ENCODE measurements around the gene ADAMTS6.
A peak's percentile ranks its signal among the peaks of the same experiment; 100 is the strongest.

Gene ADAMTS6

DNA sequence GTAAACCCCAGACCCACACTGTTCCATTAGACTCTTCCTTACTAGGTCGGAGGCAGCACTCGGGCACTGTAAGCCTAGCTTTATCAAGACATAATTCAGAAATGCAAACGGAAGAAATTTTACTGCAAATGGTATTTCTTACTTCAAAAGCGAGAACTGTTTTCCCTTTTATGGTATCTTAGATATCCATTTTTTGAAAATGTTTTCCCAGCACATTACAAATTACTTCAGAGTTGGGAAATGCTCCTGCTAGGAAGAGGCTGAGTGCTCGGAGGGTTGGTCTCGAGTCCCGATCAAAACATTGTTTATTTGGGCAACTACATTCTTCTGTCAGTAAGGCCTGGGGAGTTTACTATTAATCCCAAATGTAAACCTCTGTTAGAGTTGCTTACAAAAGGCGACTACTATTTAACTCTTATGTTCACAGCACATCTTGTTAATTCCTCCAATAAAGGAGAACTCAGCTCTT, 380.1 kb downstream of the ADAMTS6 start:
- no peak for DNase-seq

DNA sequence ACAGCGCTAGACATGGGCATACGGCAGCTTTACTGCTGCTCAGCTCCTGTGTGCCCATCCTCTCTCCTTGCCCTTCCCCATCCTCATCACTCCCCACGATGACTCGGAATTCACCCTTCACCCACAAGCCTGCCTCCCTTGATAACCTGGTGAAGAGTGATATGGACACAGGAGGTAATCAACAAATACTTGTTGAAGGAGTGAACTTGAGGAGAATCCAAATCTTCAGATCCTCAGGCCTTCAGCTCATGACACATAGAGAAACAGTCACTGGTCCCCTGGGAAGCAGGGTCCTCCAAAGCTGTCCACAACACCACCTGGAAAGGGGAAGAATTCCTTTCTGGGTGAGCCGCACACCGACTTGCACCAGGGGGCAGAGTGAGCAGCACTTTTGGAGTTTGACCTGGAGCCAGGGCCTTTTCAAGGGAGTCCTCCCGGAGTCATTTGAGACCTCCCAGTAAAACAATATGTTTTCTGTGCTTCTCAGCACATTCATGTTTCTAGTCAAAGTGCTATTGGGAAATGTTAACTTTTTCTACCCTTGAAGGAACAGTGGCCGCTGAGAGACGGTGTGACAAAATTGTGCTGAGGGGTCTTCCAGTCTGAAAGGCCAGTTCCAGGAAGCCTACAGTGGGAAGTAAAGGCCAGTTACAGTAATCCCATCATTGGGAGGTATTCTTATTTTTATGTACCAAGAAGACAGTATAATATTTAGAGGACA, 380.6 kb downstream of the ADAMTS6 start:
- peak in 8 of 14 donors; percentile 2 to 19 (median 8) for DNase-seq

Data from C1 segment of cervical spinal cord (tissue), 14 donors.